GM12892 (cell line): Measurements from ENCODE around the gene PRKAR1B.

Experiments used
- POLR2A ChIP-seq: IDR thresholded peaks from 2 replicates; pipeline ENCODE4 v1.6.1; 2011; ENCODE audit warnings: low read depth, low read length, control low read depth
- POLR2AphosphoS5 ChIP-seq: IDR thresholded peaks from 2 replicates; pipeline ENCODE4 v1.6.1; 2011; ENCODE audit warnings: low read depth, low read length, control low read depth
- TAF1 ChIP-seq: IDR thresholded peaks from 2 replicates; pipeline ENCODE4 v1.6.1; 2011; ENCODE audit warnings: low read depth, mild to moderate bottlenecking, control low read depth, low read length, borderline replicate concordance

DNA sequence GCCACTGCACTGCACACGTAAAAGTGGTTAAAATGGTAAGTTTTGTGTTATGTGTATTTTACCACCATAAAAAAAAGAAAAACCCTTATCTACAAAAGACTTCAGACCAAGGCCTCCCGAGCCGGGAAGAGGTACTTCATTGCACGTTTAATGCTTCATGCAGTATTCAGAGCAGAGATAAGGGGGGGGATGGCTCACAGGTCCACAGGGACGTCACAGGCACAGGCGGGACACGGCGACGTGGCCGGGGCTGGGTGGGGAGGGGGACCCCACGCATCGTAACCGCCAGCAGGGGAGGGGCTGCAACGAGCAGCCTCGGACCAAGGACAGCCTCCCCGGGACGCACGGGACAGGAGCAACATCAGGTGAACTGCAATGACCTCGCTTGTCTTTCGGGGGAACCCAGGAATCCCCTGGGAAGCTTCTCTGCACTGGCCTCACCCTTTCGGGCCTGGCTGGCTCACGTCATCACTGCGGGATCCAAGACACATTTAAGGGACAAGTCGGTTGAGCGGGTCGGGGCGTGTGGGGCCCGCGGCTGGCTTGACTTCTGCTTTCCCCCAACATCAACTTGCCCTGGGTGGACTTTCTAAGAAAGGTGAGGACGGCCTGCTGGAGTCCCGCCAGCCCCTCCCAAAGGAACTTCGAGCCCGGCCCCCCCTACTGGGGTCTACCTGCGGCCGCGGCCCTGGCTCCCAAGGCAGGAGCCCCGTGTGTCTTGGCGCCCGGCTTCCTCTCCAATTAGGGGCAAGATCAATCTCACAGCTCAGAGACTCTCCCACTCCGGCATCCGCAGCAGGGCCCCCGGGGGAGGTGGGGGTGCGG lies 177.8 kb downstream of the PRKAR1B start:
- TF ChIP-seq POLR2A: no peak
- TF ChIP-seq TAF1: no peak
- TF ChIP-seq POLR2AphosphoS5: no peak
